SK-N-DZ (cell line): ENCODE results near the gene TBCD.

Experiments
- DNase-seq: peaks from one replicate; pipeline ENCODE4 v3.0.0-alpha.2; 2015; ENCODE audit warnings: low spot score

TBCD gene

DNA sequence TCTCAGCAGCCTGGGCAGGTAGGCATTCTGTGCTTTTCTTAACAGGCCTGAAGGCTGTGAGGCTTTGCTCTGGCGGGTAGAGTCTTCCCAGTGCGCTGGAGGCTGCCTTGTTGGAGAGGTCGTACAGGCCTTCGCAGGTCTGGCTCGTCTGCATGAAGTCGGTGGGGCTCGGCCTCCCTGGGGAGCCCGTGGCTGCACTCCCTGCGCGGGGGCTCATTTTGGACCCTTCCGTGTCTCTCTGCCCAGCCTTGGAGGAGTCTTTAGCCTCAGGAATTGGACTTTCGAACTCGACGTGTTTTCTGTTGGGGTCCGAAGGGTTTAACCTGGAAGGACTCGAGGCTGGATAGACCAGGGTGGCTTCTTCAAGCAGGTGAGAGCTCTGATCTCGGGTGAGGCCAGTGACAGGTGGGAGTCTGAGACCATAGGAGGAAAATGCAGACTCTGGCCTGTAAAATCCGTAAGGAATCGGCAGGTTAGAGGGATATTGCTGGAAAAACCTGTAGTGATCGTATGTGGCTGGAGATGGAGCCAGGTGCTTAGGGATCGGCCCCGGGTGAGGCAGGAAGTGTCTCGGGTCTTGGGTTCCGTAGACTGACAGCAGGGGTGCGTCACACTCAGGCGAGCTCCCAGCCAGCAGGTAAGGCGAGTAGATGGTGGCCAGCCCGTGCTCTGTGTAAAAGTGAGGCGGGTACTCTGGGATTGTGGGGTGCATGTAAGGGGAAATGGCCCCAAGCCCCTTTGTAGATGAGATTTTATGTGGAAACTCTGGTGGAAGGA is 79.4 kb downstream of the TBCD start:
- DNase-seq = no peak

GRCh38 chr17:82831818-82832200 is 79.9 kb downstream of the TBCD start:
- no peak for DNase-seq

GRCh38 chr17:82832411-82832810 is 80.5 kb downstream of the TBCD start:
- DNase-seq = no peak

DNA sequence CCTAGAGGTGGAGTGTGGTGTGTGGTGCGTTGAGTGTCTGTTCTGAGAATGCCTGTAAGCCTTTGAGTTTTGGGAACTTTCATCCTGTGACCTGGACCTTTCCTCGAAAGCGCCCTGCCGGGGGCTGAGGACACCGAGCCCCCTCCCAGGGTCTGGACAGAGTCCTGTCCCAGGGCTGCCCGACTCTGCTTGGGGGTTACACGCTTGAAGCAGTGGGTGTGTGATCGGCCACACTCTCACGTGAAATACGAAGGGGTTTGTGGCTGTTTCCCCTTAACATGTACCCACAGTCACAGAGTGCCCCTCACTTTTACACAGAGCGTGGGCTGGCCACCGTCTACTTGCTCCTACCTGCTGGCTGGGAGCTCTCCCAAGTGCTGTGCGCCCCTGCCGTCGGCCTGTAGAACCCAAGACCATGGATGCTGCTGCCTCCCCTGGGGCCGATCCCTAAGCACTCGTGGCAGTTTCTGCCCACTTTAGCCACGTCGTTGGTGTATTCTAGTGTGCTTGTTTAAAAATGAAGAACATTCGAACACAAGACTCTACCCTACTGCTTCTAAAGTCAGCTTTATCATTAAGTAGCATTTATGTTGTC is 81.1 kb downstream of the TBCD start:
- DNase-seq = no peak

DNA sequence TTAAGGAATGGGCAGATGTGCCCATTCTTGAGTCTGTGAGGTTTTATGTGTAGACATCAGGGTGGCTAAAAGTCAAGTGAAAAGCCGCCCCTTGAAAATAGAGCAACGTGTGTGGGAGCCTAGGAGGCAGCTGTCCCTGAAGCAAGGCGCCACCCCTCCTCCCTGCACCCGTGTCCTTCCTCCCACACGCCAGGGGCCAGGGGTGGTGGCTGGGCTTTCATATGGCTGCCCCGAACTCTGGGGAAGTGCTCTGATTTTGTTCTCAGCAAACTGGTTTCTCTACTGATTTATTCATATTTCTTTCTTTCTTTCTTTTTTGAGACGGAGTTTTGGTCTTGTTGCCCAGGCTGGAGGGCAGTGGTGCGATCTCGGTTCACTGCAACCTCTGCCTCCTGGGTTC is 83.3 kb downstream of the TBCD start:
- no peak for DNase-seq

DNA sequence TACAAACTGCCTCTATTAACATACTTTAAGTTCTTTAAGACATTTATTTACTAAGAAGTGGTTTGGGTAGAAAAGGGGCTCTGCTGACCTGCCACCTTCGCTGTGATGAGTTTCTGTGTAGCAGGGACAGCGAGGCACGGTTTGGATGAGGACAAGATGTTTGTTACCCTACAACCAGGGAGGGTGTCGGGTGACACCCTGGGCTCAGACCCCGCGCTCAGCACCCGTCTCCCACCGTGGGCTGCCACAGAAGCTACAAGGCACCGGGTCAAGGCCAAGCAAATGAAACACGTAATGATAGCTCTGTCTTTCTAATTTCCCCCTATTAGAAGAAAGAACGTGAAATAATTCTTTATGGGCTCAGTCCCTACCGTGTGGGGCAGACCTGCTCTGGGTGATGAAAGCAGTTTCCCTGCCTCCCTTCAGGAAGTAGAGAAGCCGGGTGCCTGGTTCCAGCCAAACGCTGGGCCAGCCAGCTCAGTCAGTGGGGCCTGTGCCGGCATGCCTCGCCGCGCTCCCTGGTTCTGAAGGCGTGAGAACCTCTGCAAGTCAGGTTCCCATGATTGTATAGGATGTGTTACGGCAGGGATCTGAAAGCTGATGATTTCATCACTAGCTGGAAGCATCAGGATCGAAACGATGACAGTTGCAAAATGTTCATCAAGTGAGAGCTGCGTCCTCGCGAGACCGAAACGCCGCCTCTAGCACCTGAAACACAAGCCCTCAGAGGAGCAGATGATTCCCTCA is 84.1 kb downstream of the TBCD start:
- DNase-seq = no peak

- no peak for DNase-seq
These were observed 85.0 kb downstream of the TBCD start for GRCh38 chr17:82836823-82837357.

DNA sequence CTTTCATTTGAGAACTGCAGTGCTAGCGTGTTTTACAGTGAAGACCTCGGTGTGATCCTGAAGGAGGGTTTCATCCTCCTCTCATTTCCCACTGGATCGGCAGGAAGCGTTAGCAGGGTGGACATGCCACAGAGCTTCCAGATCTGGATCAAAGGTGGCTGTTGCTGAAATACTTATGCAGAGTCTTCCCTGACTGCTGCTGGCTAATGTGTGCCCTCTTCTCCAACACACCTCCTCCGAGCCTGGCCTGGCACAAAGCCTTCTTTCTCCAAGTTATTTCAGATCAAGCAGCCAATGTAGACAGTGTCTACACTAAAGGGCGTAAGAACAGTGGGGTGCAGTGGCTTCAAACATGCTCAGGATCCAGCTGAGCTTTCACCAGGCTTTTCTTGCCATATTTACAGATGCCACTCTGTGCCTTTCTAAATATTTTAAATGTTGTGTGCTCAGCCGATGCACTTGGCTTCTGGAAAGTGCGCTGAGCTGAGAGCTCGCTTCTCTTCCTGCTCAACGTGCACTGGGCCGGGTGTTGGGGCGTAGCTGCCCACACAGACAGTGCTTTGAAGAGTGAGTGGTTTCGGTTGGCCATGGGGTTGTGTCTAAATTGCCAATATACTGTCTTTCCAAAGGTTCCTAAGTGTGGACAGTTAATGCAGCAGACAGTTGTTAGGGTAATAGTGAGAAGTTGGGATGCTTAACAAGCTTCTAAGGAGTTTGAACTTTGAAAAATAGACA is 85.9 kb downstream of the TBCD start:
- no peak for DNase-seq

DNA sequence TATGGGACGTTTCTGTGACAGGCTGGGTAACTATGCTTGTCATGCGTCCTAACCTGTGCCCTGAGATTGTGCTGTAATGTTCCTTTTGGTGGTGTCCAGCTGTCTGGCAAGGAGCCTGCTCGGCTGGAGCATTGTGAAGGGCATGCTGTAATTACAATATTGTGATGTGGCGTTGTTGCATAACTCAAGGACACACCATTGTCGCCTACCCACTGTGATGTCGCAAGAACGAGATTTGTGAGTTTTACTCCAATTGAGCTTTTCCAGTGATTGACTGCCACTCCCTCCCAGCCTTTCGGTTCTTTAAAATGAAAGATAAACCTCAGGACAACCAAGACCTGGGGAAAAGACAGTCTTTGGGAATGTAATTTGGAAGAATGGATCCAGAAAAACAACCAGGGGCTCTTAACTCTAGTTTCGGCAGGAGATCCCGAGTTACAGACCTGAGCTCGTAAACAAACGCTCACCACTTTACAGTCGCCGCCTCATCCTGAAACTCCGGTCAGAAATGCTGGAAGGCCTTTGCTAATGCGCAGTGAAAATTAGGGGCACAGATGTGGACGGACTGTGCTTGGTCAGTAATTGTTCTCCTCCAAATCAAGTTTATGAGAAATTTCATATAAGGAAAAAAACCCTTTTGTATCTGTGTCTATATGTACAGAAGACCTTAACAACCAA is 86.7 kb downstream of the TBCD start:
- no peak for DNase-seq

DNA sequence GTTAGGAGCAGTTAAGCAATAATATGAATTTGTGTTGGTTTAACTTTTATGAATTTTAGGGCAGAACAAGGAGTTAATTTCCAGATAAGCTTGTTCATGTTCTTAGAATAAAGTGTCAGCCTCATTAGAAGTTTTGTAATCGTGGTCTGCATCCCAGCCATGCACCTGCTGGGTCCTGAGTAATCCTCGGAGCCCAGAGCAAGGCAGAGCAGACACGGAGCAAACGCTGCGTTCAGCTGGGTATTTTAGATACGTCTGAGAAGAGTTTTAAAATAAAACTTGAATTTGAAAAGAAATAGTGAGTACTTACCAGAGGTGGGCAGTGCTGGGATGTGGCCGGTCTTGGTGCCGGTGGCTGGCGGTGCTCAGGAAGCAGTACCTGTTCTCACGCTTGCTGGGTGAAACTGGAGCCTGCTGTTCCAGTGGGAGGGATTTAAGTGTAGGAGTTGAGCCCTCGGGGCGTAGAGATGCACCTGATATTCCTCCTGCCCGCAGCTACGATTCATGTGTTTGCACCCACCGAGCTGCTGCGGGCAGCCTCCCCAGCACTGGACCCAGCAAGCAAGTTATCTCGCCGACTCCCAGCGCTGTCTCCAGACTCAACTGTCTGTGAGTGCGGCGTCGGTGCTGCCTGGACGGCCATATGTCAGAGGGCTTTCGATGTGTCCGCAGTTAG is 87.9 kb downstream of the TBCD start, which contains the start of gene ZNF750:
Gene ZNF750 (minus strand): TSS at position 406 of the 676 bp plus-strand sequence. CDS start 7,568 bp downstream, outside the sequence.
- no peak for DNase-seq

DNA sequence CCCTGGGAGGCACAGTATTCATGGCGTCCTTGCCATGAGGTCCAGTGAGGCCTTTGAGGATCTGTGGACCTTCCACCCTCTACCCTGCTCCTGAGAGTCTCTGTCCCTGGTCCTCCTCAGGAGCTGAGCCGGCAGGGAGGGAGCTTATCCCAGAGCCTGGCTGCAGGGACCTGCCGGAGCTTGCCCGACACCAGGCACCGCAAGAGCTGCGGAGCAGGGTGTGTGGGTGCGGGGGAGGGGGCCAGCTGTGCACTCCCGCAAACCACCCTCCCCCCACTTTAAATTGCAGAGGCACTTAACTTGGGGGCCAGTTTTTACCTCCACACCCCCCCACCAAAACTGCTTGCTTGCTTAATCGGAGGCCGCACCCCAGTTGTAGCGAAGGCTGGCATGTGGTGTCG is 88.6 kb downstream of the TBCD start:
- DNase-seq = no peak

DNA sequence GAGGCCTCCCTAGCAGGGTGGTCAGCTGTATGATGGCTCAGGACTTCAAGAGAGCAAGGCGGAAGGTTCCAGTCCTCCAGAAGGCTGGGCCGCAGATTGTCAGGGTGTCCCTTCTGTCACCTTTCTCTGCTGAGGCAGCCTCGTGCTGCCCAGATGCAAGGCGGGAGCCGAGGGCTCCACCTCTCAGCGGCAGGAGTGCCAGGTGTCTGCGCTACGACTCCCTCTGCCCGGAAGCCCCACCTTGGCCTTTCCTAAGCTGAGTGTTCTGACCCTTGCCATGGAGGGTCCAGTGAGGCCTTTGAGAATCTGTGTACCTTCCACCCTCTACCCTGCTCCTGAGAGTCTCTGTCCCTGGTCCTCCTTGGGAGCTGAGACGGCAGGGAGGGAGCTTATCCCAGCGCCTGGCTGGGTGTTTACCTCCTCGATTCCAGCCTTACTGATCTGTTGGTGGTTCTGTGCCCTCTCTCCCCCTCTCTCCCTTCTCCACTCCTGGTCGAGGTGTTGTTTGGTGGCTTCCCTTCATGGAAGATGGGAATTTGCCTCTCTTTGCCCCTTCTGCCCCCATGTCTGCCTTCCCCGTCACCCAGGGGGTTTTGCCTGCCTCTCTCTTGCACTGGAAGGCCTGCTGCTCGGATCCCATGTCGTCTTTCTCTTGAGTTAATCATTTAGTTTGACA is 90.2 kb downstream of the TBCD start:
- DNase-seq = no peak

DNA sequence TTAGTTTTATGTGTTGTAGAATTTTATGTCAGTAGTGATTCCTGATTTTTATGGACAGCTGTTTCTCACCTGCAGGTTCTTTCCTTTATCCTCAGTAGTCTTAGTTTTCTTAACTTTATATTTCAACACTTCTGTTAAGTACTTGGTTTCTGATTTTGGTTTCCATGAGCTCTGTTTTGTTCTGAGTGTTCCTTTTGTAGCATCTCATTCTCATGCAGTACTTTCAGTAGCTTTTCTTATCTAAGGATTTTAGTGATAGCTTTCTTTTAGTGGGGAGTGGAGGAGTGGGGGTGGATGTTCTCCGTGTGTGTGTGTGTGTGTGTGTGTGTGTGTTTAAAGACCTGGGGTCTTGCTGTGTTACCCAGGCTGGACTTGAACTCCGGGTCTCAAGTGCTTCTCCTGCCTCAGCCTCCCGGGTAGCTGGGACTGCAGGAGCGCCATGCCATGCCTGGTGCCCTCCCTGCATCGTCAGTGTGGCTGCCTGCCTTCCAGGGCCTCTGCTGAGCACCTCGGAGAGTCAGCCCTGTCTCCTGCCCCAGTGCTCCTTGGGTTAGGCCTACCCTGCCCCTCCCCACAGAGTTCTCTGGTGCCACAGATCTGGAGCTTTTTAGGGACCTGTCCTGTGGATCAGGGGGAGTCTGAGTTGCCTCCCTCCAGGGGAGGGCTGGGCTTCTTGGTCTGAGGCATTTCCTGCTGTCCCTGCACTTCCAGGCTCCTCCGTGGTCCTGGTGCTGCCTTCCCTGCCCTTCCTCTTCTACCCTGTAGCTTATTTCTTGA is 92.2 kb downstream of the TBCD start:
- DNase-seq = no peak

DNA sequence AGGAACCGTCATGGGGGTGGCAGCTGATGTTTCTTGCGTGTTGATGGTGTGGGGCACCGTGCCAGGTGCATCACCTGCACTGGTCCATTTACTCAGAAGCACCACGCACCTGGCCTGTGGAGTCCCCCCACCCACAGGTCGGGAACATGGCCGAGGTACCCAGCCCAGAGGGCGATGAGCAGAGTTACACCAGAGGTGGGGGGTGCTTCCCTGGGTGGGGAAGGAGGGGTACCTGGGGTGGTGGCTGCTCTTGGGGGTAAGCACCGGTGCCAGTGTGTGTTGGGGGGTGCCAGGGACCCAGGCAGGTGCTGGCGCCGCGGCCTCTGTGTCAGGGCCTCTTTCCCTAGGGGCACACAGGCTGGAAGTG is 92.9 kb downstream of the TBCD start:
- DNase-seq = no peak

DNA sequence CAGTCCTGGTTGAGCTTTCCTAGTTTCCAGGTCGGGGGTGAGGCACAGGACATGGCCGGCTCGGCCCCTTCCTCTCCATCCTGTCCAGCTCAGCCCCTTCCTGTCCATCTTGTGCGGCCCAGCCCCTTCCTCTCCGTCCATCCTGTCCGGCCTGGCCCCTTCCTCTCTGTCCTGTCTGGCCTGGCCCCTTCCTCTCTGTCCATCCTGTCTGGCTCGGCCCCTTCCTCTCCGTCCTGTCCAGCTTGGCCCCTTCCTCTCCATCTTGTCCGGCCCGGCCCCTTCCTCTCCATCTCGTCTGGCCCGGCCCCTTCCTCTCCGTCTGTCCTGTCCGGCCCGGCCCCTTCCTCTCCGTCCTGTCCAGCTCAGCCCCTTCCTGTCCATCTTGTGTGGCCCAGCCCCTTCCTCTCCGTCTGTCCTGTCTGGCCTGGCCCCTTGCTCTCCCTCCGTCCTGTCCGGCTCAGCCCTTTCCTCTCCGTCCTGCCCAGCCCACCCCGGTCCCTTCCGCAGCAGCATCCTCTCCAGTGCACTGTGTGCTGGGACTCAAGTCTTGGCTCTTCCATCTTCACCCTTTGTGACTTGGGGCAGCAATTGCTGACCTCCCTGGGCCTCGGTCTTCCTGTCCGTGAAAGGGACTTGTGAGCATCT is 93.4 kb downstream of the TBCD start:
- no peak for DNase-seq

GRCh38 chr17:82846061-82846691 is 94.3 kb downstream of the TBCD start:
- no peak for DNase-seq

DNA sequence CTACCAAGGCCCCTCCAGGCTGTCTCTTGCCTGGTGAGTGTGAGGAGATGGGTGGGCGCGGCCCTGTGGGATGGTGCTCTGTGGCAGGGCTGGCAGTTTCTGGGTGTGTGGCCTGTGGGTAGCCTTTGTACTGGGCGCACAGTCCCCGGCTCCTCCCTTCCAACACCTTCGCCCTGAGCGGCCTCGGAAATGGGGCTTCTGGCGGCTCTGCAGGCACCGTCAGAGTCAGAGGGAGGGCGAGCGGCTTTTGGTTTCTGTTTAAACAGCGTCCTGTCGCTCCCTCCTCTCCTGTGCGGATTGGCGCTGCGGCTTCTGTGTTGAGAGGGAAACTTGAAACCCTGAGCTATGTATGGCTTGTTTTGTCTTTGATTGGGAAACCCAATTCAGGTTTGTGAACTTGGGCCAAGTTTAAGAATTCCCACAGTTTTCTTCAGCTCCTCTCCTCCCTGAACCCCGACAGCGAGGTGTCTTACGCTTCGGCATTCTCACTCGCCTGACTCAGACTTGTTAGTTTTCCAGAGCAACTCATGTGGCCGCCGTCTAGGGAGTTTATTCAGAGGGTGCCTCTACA is 96.2 kb downstream of the TBCD start:
- DNase-seq = no peak
